Rectal smooth muscle tissue (tissue), 1 donor: ENCODE measurements around the gene MTTP.
"Not testable (repeated sequence)": the region's sequence is repeated elsewhere in the genome, so short reads cannot be mapped to it uniquely, and the experiment has no call there.

Source experiments
- H3K27ac ChIP-seq: one replicate; pipeline ENCODE4 v1.7.0; 2013; ENCODE audit warnings: low read depth, low read length, inconsistent platforms
- H3K27me3 ChIP-seq: one replicate; pipeline ENCODE4 v1.7.0; 2013; ENCODE audit warnings: low read length; ENCODE audit not compliant: control insufficient read depth, insufficient read depth
- H3K36me3 ChIP-seq: one replicate; pipeline ENCODE4 v1.7.0; 2013; ENCODE audit warnings: low read length; ENCODE audit not compliant: control insufficient read depth, insufficient read depth
- H3K4me1 ChIP-seq: one replicate; pipeline ENCODE4 v1.7.0; 2013; ENCODE audit warnings: low read length; ENCODE audit not compliant: control insufficient read depth, insufficient read depth
- H3K4me3 ChIP-seq: one replicate; pipeline ENCODE4 v1.7.0; 2013; ENCODE audit warnings: low read length
- H3K9ac ChIP-seq: one replicate; pipeline ENCODE4 v1.7.0; 2013; ENCODE audit warnings: low read length

MTTP gene

GRCh38 chr4:99574530-99575324, at the start of gene MTTP:
TSS of gene MTTP (plus strand) at chr4:99574824. CDS start at chr4:99574910, 86 bp downstream.
- H3K4me3 ChIP-seq, result peak within 1 kb of the TSS; percentile 36
- H3K27me3 ChIP-seq, result no peaks in the 10 kb centered on the region
- peak within 1 kb of the TSS; percentile 38 for H3K27ac ChIP-seq
- H3K9ac ChIP-seq, result no peak within 1 kb of the TSS
- no peaks in the 10 kb centered on the region for H3K36me3 ChIP-seq
- no peaks in the 10 kb centered on the region for H3K4me1 ChIP-seq

- no peak overlapping the region for H3K27ac ChIP-seq
- H3K4me3 ChIP-seq, result no peak overlapping the region
- no peaks in the 10 kb centered on the region for H3K36me3 ChIP-seq
- no peaks in the 10 kb centered on the region for H3K27me3 ChIP-seq
- no peak overlapping the region for H3K9ac ChIP-seq
- no peaks in the 10 kb centered on the region for H3K4me1 ChIP-seq
Measured at GRCh38 chr4:99529228-99529627, 45.4 kb upstream of the MTTP start.

- Histone ChIP-seq H3K27me3 (no peaks in the 10 kb centered on the region), H3K9ac (no peak overlapping the region), H3K27ac (no peak overlapping the region), H3K4me3 (no peak overlapping the region), H3K36me3 (no peaks in the 10 kb centered on the region), H3K4me1 (no peaks in the 10 kb centered on the region)
Measured at GRCh38 chr4:99529956-99530355, 44.7 kb upstream of the MTTP start.

GRCh38 chr4:99534699-99535098, 39.9 kb upstream of the MTTP start:
- not testable (repeated sequence) for H3K9ac ChIP-seq, H3K27me3 ChIP-seq, H3K36me3 ChIP-seq, H3K4me1 ChIP-seq, H3K4me3 ChIP-seq, H3K27ac ChIP-seq

- no peaks in the 10 kb centered on the region for H3K27me3 ChIP-seq
- H3K27ac ChIP-seq, result no peak overlapping the region
- H3K4me3 ChIP-seq, result no peak overlapping the region
- no peak overlapping the region for H3K9ac ChIP-seq
- no peaks in the 10 kb centered on the region for H3K36me3 ChIP-seq
- no peaks in the 10 kb centered on the region for H3K4me1 ChIP-seq
Measured at GRCh38 chr4:99536271-99536670, 38.4 kb upstream of the MTTP start.

GRCh38 chr4:99536848-99537247, 37.8 kb upstream of the MTTP start:
- Histone ChIP-seq H3K27ac (no peak overlapping the region), H3K4me1 (no peaks in the 10 kb centered on the region), H3K9ac (no peak overlapping the region), H3K36me3 (no peaks in the 10 kb centered on the region), H3K27me3 (no peaks in the 10 kb centered on the region), H3K4me3 (no peak overlapping the region)

GRCh38 chr4:99537674-99538073, 37.0 kb upstream of the MTTP start:
- H3K4me1 ChIP-seq, result no peaks in the 10 kb centered on the region
- no peak overlapping the region for H3K27ac ChIP-seq
- H3K36me3 ChIP-seq, result no peaks in the 10 kb centered on the region
- H3K4me3 ChIP-seq, result no peak overlapping the region
- H3K9ac ChIP-seq, result no peak overlapping the region
- no peaks in the 10 kb centered on the region for H3K27me3 ChIP-seq

GRCh38 chr4:99540277-99540939, 34.2 kb upstream of the MTTP start:
- Histone ChIP-seq H3K36me3 (no peaks in the 10 kb centered on the region), H3K27me3 (no peaks in the 10 kb centered on the region), H3K4me3 (no peak overlapping the region), H3K9ac (no peak overlapping the region), H3K4me1 (no peaks in the 10 kb centered on the region), H3K27ac (no peak overlapping the region)

- H3K36me3 ChIP-seq, result no peaks in the 10 kb centered on the region
Measured at GRCh38 chr4:99552872-99553271, 21.8 kb upstream of the MTTP start.

GRCh38 chr4:99563310-99564186, 11.1 kb upstream of the MTTP start, which contains the start of gene TRMT10A:
TSS of gene TRMT10A (minus strand) at chr4:99564039. CDS start at chr4:99559338, 4,701 bp downstream.
- H3K4me3 ChIP-seq, result peak within 1 kb of the TSS; percentile 81
- no peaks in the 10 kb centered on the region for H3K4me1 ChIP-seq
- H3K9ac ChIP-seq, result peak within 1 kb of the TSS; percentile 76
- H3K27ac ChIP-seq, result peak within 1 kb of the TSS; percentile 97
- H3K36me3 ChIP-seq, result no peaks in the 10 kb centered on the region
- H3K27me3 ChIP-seq, result no peaks in the 10 kb centered on the region

More at GRCh38 chr4:99552872-99553271, 21.8 kb upstream of the MTTP start:
- no peak overlapping the region for H3K9ac ChIP-seq
- no peak overlapping the region for H3K4me3 ChIP-seq
- H3K27me3 ChIP-seq, result no peaks in the 10 kb centered on the region
- no peak overlapping the region for H3K27ac ChIP-seq
- H3K4me1 ChIP-seq, result no peaks in the 10 kb centered on the region

- no peak overlapping the region for H3K9ac ChIP-seq
- no peak overlapping the region for H3K4me3 ChIP-seq
- peak overlapping the region; percentile 27 for H3K27ac ChIP-seq
Measured at GRCh38 chr4:99564921-99565320, 9.7 kb upstream of the MTTP start.

GRCh38 chr4:99571883-99572282, 2.7 kb upstream of the MTTP start:
- Histone ChIP-seq H3K4me1 (peaks cover 4% of the 10 kb centered on the region), H3K9ac (no peak overlapping the region), H3K4me3 (no peak overlapping the region), H3K27ac (peak overlapping the region; percentile 80), H3K36me3 (no peaks in the 10 kb centered on the region), H3K27me3 (no peaks in the 10 kb centered on the region)

More at GRCh38 chr4:99564921-99565320, 9.7 kb upstream of the MTTP start:
- Histone ChIP-seq H3K36me3 (no peaks in the 10 kb centered on the region), H3K4me1 (peaks cover 4% of the 10 kb centered on the region), H3K27me3 (no peaks in the 10 kb centered on the region)
